ENCODE results near the gene R3HDML.
"Not testable (repeated sequence)": the region's sequence is repeated elsewhere in the genome, so short reads cannot be mapped to it uniquely, and the experiment has no call there.

- TF ChIP-seq EZH2 (IDR thresholded peaks at IDR 0.05; ENCODE audit: low read length); CTCF (optimal IDR thresholded peaks at IDR 0.05 in 1 of 3, IDR thresholded peaks at IDR 0.05 in 1 of 3, conservative IDR thresholded peaks at IDR 0.05 in 1 of 3; ENCODE audit: extremely low read depth in 1 of 3, insufficient read depth in 2 of 3, low read length in 3 of 3): not testable (repeated sequence)
These were observed 9.1 kb downstream of the R3HDML start for GRCh38 chr20:44345941-44346340.
